HCT116 (cell line): ENCODE data around the gene OR13C3. TPM values are rescaled to one million over a fixed set of nuclear protein-coding genes. Genes with fewer than 3 reads are reported as not detected.

ENCODE experiments used
- ATAC-seq: fragments of 200-7000 bp; cut with Tn5 transposase; 2 replicates; pipeline ENCODE4 v1.9.1; 2020; ENCODE audit warnings: mild to moderate bottlenecking, moderate library complexity
- BruUV-seq: library from RNA; stranded (reverse); fragments of 400-500 nt; replicated peaks from 2 replicates; lab custom pipeline; 2021; lab: Mats Ljungman, UMichigan
- CTCF ChIA-PET: fragments of 300-600 bp; sonication (Branson Sonifier 250); formaldehyde crosslinking; loops from one replicate; lab custom pipeline; 2021; ENCODE audit warnings: antibody characterized with exemption; lab: Charles Lee
- POLR2A ChIA-PET: fragments of 300-600, 350-600 bp; sonication (Branson Sonifier 250); formaldehyde crosslinking; loops from one replicate; lab custom pipeline; 2021; ENCODE audit warnings: antibody characterized with exemption; lab: Charles Lee
- RAD21 ChIA-PET, 2 experiments: fragments of 300-600 bp; sonication (Branson Sonifier 250); formaldehyde crosslinking; loops; one replicate each; lab custom pipeline; 2023; ENCODE audit warnings: low total read pairs in 2 of 2; ENCODE audit not compliant: uncharacterized antibody in 2 of 2, unreplicated experiment in 2 of 2, low non-redundant PET in 1 of 2; lab: Charles Lee
- DNase-seq: peaks from one replicate; pipeline ENCODE4 v3.0.0-alpha.2; 2010; ENCODE audit warnings: low read depth, low spot score
- H2AFZ ChIP-seq: fragments of 200-600 bp; shearing (Covaris generic), sonication (generic); 2 replicates; pipeline ENCODE4 v1.6.1; 2017; ENCODE audit warnings: low read depth, mixed run types, mixed read lengths, antibody characterized with exemption, low read length; ENCODE audit not compliant: poor library complexity, severe bottlenecking
- H3K27ac ChIP-seq: 2 replicates; pipeline ENCODE4 v1.5.1; 2012; ENCODE audit warnings: low read depth, low read length
- H3K27me3 ChIP-seq: fragments of 200-600 bp; sonication (generic); 2 replicates; pipeline ENCODE4 v1.6.1; 2016; ENCODE audit warnings: mixed run types, low read length, mixed read lengths; ENCODE audit not compliant: insufficient read depth
- H3K36me3 ChIP-seq, 2 experiments: fragments of 200-500 bp in 1 of 2; fragments of 200-600 bp in 1 of 2; sonication (Bioruptor generic) in 1 of 2; sonication (generic) in 1 of 2; 2 replicates each; pipeline versions ENCODE4 v1.5.1 to v1.6.1; 2014 to 2016; ENCODE audit warnings: low read length in 2 of 2, inconsistent platforms in 1 of 2, mixed read lengths in 1 of 2, mixed run types in 1 of 2; ENCODE audit not compliant: insufficient read depth in 2 of 2, control insufficient read depth in 1 of 2
- H3K4me1 ChIP-seq, 2 experiments: fragments of 200-600 bp in 1 of 2; sonication (generic) in 1 of 2; 2 replicates each; pipeline versions ENCODE4 v1.5.1 to v1.6.1; 2012 to 2017; ENCODE audit warnings: low read length in 2 of 2, inconsistent platforms in 1 of 2, mild to moderate bottlenecking in 1 of 2, mixed read lengths in 1 of 2, mixed run types in 1 of 2, moderate library complexity in 1 of 2; ENCODE audit not compliant: insufficient read depth in 2 of 2, control insufficient read depth in 1 of 2
- H3K4me2 ChIP-seq: fragments of 200-600 bp; sonication (generic); 2 replicates; pipeline ENCODE4 v1.6.1; 2017; ENCODE audit warnings: mixed run types, low read length, mixed read lengths
- H3K4me3 ChIP-seq, 2 experiments: fragments of 200-600 bp in 1 of 2; sonication (generic) in 1 of 2; replicated peaks in 1 of 2; 2 replicates each; pipeline ENCODE4 v1.5.1; 2011 to 2016; ENCODE audit warnings: low read length in 2 of 2, control low read depth in 1 of 2, low read depth in 1 of 2, mild to moderate bottlenecking in 1 of 2, mixed read lengths in 1 of 2, mixed run types in 1 of 2
- H3K79me2 ChIP-seq: fragments of 200-600 bp; sonication (generic); 2 replicates; pipeline ENCODE4 v1.6.1; 2017; ENCODE audit warnings: mild to moderate bottlenecking, mixed run types, low read length, moderate library complexity, mixed read lengths; ENCODE audit not compliant: insufficient read depth
- H3K9ac ChIP-seq: fragments of 200-600 bp; sonication (generic); 2 replicates; pipeline ENCODE4 v1.6.1; 2016; ENCODE audit warnings: low read length, mixed read lengths
- H3K9me2 ChIP-seq: fragments of 200-600 bp; sonication (generic), shearing (Covaris generic); 2 replicates; pipeline ENCODE4 v1.6.1; 2017; ENCODE audit warnings: mixed run types, mild to moderate bottlenecking, moderate library complexity; ENCODE audit not compliant: insufficient read depth
- H3K9me3 ChIP-seq, 2 experiments: fragments of 200-500 bp in 1 of 2; fragments of 200-600 bp in 1 of 2; sonication (Bioruptor generic) in 1 of 2; sonication (generic) in 1 of 2; 2 replicates each; pipeline ENCODE4 v1.6.1; 2014 to 2017; ENCODE audit warnings: low read length in 2 of 2, mixed read lengths in 2 of 2, inconsistent platforms in 1 of 2, low read depth in 1 of 2, mild to moderate bottlenecking in 1 of 2, mixed run types in 1 of 2, moderate library complexity in 1 of 2; ENCODE audit not compliant: control insufficient read depth in 1 of 2, insufficient read depth in 1 of 2
- H4K20me1 ChIP-seq: fragments of 200-600 bp; sonication (generic), shearing (Covaris generic); 2 replicates; pipeline ENCODE4 v1.6.1; 2017; ENCODE audit warnings: mixed run types, mild to moderate bottlenecking, moderate library complexity; ENCODE audit not compliant: insufficient read depth
- POLR2A ChIP-seq: IDR thresholded peaks from 2 replicates; pipeline ENCODE4 v1.7.0; 2011; ENCODE audit warnings: borderline replicate concordance; ENCODE audit not compliant: insufficient read depth, insufficient read length; ENCODE audit errors: extremely low read depth
- RAD21 ChIP-seq: IDR thresholded peaks from 2 replicates; pipeline ENCODE4 v1.6.1; 2012; ENCODE audit warnings: low read depth, mild to moderate bottlenecking
- SRF ChIP-seq: IDR thresholded peaks from 2 replicates; pipeline ENCODE4 v1.6.1; 2012; ENCODE audit warnings: low read depth
- TCF7L2 ChIP-seq: IDR thresholded peaks from 2 replicates; pipeline ENCODE4 v1.7.0; 2011; ENCODE audit warnings: borderline replicate concordance, inconsistent platforms; ENCODE audit not compliant: insufficient read depth, insufficient read length; ENCODE audit errors: extremely low read depth
- intact Hi-C: fragments of 100-400 bp; cut with micrococcal nuclease; formaldehyde crosslinking; loops from 2 replicates; pipeline ENCODE4 v1.10.0; 2022
- total RNA-seq: library from RNA; stranded (reverse); gene quantifications from one replicate; pipeline ENCODE4 v1.2.1, GENCODE V29; 2021; ENCODE audit not compliant: unreplicated experiment
- TF ChIP-seq, protein P1 (sequence below), 3 experiments: fragments of 200-600 bp in 1 of 3; sonication (generic) in 1 of 3; IDR thresholded peaks in 2 of 3; conservative IDR thresholded peaks in 1 of 3; 2 replicates each; pipeline ENCODE4 v1.5.1; 2012 to 2017; ENCODE audit warnings: low read depth in 2 of 3, low read length in 2 of 3, antibody characterized with exemption in 1 of 3, borderline replicate concordance in 1 of 3, control low read depth in 1 of 3, mild to moderate bottlenecking in 1 of 3, mixed read lengths in 1 of 3, mixed run types in 1 of 3, moderate library complexity in 1 of 3; ENCODE audit not compliant: insufficient read depth in 1 of 3

Gene OR13C3
- total RNA-seq, 1 experiment from 2014 or later = not detected

DNA sequence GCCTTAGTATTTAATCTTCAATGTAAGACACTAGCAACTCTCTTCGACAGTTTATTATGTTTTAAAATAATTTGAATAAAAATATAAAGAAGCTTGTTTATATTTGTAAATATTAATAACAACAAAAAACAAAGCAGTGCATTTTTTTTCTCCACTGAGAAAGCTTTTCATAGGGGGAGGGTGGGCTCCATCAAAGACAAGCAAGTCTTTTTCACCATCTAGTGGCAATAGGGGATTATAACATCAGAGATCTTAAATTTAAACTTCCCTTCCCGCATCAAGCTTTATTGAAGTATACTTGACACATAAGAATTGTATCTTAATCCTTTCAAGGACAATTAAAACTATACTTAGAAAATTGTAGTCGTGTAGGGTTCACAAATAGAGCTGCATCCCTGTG lies 41.8 kb downstream of the OR13C3 start:
- Histone ChIP-seq H3K4me2 (no peak overlapping the region), H3K79me2 (no peaks in the 10 kb centered on the region), H3K27me3 (no peaks in the 10 kb centered on the region), H4K20me1 (no peaks in the 10 kb centered on the region), H3K9me2 (no peaks in the 10 kb centered on the region), H2AFZ (no peak overlapping the region), H3K9ac (no peak overlapping the region), H3K4me1 (no peaks in the 10 kb centered on the region), H3K4me3 (no peak overlapping the region), H3K27ac (no peak overlapping the region), H3K9me3 (no peaks in the 10 kb centered on the region)
- intact Hi-C loops = loop anchor here (2.0 kb wide), 1 partner anchor 188 kb away; no protein-coding TSS in a partner anchor
- ATAC-seq = 0 out of 2 replicates have a peak, but pooled peaks have one; percentile 36
- BruUV-seq = no TSS peak
- no peak for DNase-seq
- RAD21 ChIA-PET = no interaction called here
- TF ChIP-seq POLR2A (no peak), SRF (no peak), TCF7L2 (no peak), RAD21 (peak; percentile 36)
- TF ChIP-seq, protein P1, sequence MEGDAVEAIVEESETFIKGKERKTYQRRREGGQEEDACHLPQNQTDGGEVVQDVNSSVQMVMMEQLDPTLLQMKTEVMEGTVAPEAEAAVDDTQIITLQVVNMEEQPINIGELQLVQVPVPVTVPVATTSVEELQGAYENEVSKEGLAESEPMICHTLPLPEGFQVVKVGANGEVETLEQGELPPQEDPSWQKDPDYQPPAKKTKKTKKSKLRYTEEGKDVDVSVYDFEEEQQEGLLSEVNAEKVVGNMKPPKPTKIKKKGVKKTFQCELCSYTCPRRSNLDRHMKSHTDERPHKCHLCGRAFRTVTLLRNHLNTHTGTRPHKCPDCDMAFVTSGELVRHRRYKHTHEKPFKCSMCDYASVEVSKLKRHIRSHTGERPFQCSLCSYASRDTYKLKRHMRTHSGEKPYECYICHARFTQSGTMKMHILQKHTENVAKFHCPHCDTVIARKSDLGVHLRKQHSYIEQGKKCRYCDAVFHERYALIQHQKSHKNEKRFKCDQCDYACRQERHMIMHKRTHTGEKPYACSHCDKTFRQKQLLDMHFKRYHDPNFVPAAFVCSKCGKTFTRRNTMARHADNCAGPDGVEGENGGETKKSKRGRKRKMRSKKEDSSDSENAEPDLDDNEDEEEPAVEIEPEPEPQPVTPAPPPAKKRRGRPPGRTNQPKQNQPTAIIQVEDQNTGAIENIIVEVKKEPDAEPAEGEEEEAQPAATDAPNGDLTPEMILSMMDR (IDR thresholded peaks at IDR 0.05 in 2 of 3, conservative IDR thresholded peaks at IDR 0.05 in 1 of 3; ENCODE audit: borderline replicate concordance in 1 of 3, insufficient read depth in 1 of 3, low read depth in 2 of 3, low read length in 2 of 3) = peak in 2 of 3 experiments; percentile 10 to 19; a peak in 2 of 6 replicates
- TF ChIP-seq, all 23 proteins: peak for 2
- H3K36me3 ChIP-seq = no peaks in the 10 kb centered on the region
- CTCF ChIA-PET = interaction anchor here (0.7 to 1.1 kb wide), 2 partner anchors 18 to 249 kb away, joined by 4 read pairs; no protein-coding TSS in a partner anchor
- POLR2A ChIA-PET = no interaction called here

Other genes with a start within 250 kb of the OR13C3 start
- gene OR13F1, start 32.6 kb downstream of the OR13C3 start, total RNA-seq = not detected
- gene OR13C4, start 9.6 kb downstream of the OR13C3 start, total RNA-seq = not detected
- gene OR13C8, start 32.3 kb upstream of the OR13C3 start, total RNA-seq = not detected
- gene OR13C5, start 62.6 kb upstream of the OR13C3 start, total RNA-seq = not detected
- not detected for gene OR13C2, start 68.8 kb upstream of the OR13C3 start, total RNA-seq
- gene OR13C9, start 81.3 kb upstream of the OR13C3 start, total RNA-seq = not detected
- not detected for gene OR13D1, start 157.7 kb upstream of the OR13C3 start, total RNA-seq
- gene NIPSNAP3A, start 210.8 kb upstream of the OR13C3 start, total RNA-seq = 6.9 TPM
- not detected for gene NIPSNAP3B, start 227.3 kb upstream of the OR13C3 start, total RNA-seq